NCI-H774 (cell line): ENCODE measurements around the gene TRPC4AP.

Experiments
- DNase-seq: peaks from one replicate; lab custom pipeline; 2025; lab: John Stamatoyannopoulos, UW

Gene TRPC4AP

DNA sequence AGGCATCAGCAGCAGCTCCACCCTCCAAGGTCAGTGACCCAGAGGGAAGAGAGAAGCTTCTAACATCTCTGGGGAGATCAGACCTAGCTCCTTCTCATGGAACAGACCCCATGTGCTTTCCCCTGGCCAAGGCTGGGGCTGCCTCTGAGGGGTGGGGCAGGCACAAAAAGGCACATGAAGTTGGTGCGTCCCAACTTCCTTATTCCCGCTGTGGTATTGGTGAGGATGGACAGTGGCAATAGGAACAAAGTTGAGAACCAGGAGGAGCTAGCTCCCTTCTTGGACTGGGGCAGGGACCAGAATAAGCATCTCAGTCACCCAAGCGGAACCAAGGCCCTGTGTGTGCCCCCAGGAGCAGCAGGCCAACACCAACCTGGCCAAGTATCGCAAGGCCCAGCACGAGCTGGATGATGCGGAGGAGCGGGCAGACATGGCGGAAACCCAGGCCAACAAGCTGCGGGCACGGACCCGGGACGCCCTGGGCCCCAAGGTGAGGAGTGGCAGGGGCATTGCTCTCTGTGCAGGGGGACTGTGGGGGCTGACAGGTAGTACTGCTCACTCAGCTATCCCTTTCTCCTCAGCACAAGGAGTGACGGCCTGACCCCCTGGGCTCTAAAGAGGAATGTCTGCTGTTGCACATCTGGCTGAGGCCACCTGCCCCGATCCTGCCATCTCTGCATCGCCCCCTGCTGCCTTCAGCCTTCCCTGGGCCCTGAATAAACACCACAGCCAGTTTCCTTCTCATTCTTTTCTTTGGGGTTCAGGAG is 90.8 kb downstream of the TRPC4AP start:
- DNase-seq: no peak

DNA sequence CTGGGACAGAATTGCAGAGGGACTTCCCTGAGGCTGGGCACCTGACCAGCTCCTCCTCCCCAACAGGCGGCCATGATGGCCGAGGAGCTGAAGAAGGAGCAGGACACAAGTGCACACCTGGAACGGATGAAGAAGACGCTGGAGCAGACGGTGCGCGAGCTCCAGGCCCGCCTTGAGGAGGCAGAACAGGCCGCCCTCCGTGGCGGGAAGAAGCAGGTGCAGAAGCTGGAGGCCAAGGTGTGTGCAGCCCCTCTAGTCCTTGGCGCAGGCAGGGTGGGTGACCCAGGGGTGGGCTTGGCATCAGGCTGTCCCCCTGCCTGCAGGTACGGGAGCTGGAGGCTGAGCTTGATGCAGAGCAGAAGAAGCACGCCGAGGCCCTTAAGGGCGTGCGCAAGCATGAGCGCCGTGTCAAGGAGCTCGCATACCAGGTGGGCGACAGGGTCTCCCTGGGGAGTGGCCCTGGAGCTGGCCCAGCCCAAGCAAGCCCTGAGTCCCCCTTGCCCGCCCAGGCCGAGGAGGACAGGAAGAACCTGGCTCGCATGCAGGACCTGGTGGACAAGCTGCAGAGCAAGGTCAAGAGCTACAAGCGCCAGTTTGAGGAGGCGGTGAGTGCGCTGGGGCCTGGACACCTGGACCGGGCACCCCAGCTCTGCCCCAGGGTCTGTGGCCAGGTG is 91.5 kb downstream of the TRPC4AP start:
- DNase-seq: no peak

DNA sequence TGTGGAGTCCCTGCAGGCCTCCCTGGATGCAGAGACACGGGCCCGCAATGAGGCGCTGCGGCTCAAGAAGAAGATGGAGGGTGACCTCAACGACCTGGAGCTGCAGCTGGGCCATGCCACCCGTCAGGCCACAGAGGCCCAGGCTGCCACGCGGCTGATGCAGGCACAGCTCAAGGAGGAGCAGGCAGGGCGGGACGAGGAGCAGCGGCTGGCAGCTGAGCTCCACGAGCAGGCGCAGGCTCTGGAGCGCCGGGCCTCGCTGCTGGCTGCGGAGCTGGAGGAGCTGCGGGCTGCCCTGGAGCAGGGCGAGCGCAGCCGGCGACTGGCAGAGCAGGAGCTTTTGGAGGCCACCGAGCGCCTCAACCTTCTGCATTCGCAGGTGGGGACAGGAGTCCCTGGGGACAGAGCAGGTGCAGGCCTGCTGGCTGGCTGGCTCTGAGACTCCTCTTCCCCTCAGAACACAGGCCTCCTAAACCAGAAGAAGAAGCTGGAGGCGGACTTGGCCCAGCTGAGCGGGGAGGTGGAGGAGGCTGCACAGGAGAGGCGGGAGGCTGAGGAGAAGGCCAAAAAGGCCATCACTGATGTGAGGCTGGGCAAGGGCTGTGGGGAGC is 92.2 kb downstream of the TRPC4AP start:
- no peak for DNase-seq

DNA sequence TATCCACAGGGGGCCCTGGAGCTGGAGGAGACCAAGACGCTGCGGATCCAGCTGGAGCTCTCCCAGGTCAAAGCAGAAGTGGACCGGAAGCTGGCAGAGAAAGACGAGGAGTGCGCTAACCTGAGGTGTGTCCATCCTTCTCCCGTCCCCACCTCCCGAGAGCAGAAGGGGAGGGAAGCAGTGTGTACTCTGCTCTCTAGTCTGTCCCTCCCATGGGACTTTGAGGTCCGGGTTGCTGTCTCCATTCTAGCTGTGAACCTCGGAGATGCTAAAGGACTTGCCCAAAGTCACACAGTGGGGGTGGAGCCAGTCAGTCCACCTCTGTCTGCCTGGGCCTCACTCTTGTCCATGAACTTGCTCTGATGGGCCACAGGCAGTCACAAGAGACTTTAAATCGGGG is 92.8 kb downstream of the TRPC4AP start:
- DNase-seq: no peak

DNA sequence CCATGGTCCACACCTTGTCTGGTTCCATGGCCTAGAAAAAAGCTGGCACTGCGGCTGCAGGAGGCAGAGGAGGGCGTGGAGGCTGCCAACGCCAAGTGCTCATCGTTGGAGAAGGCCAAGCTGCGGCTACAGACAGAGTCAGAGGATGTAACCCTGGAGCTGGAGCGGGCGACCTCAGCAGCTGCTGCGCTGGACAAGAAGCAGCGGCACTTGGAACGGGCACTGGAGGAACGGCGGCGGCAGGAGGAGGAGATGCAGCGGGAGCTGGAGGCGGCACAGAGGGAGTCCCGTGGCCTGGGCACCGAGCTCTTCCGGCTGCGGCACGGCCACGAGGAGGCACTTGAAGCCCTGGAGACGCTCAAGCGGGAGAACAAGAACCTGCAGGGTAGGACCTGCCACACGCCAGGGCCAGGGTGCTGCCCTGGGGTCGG is 93.6 kb downstream of the TRPC4AP start:
- DNase-seq: no peak

DNA sequence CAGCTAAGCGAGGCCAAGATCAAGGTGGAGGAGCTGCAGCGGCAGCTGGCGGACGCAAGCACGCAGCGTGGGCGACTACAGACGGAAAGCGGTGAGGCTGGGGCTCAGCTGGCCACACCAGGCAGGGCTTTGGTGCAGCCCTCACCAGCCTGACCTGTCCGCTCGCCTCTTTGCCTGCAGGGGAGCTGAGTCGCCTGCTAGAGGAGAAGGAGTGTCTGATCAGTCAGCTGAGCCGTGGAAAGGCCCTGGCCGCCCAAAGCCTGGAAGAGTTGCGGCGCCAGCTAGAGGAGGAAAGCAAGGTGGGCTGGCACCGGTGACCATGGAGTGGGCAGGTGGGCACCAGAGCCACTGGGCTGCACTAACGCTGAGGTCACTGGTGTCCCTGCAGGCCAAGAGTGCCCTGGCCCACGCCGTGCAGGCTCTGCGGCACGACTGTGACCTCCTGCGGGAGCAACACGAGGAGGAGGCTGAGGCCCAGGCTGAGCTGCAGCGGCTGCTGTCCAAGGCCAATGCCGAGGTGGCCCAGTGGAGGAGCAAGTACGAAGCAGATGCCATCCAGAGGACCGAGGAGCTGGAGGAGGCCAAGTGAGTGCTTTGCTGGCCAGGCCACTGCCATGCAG is 94.2 kb downstream of the TRPC4AP start:
- no peak for DNase-seq

DNA sequence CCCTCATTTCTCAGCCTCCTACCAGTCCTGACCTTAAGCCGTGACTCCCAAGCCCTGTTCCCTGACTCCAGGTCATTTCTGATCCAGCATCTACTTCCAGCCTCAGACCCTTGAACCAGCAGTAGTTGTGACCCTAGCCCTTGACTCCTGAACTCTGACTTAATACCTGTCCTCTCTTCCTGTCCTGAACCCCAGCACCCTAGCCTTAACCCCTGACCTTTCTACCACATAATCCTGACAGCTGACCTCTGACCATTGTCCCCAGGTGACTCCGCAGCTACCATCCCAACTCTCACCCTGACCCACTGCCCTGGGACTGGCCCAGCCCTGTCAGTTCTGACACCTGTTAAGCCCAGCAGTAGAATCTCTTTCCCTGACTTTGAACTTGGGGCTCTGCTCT is 94.8 kb downstream of the TRPC4AP start:
- no peak for DNase-seq

DNA sequence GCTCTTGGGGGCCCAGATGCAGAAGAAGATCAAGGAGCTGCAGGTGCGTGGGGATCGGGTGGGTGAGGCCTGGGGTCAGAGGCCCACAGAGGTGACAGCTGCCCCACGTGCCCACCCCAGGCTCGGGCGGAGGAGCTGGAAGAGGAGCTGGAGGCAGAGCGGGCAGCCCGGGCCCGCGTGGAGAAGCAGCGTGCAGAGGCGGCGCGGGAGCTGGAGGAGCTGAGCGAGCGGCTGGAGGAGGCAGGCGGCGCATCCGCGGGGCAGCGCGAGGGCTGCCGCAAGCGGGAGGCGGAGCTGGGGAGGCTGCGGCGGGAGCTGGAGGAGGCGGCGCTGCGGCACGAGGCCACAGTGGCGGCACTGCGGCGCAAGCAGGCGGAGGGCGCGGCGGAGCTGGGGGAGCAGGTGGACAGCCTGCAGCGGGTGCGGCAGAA is 95.5 kb downstream of the TRPC4AP start:
- DNase-seq: no peak

DNA sequence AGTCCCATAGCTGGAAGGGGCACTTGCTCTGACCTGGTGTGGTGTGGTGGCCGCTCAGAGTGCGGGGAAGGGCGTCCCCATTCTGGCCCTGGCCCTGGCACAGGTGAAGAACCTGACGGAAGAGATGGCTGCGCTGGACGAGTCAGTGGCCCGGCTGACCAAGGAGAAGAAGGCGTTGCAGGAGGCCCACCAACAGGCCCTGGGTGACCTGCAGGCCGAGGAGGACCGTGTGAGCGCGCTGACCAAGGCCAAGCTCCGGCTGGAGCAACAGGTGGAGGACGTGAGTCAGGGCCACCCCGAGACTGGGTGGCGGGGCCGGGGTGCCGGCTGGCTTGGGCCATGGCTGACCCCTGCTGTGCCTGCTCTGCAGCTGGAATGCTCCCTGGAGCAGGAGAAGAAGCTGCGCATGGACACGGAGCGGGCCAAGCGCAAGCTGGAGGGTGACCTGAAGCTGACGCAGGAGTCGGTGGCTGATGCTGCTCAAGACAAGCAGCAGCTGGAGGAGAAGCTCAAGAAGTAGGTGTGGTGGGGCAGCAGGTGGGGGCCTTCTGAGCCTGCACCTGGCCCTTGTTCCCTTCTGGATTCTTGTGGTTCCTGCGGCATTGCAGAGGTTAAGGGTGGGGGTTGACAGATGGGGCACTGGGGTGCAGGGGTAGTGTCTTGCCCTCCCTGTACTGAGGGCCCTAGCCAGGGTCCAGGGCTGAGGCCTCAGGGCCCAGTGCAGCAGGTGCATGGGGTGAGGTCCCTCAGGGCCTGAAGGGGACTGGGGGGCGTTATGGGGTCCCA is 96.2 kb downstream of the TRPC4AP start:
- no peak for DNase-seq

DNA sequence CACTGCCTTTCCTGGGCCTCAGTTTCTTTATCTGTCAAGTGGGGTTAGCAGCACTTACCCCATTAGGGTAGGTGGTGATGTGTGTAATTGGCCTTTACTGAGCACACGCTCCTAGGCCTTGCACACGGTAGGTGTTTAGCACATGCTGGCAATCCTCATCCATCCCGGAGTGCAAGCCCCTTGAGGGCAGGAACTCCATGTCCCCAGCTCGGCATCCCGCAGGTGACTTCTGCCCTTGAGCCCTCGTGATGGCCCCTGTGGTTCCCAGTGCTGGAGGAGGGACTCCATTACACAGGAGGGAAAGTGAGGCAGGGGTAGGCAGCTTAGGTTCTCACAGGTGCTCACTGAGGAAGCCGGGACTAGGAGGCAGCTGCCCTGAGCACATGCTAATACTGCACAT is 96.9 kb downstream of the TRPC4AP start:
- no peak for DNase-seq

DNA sequence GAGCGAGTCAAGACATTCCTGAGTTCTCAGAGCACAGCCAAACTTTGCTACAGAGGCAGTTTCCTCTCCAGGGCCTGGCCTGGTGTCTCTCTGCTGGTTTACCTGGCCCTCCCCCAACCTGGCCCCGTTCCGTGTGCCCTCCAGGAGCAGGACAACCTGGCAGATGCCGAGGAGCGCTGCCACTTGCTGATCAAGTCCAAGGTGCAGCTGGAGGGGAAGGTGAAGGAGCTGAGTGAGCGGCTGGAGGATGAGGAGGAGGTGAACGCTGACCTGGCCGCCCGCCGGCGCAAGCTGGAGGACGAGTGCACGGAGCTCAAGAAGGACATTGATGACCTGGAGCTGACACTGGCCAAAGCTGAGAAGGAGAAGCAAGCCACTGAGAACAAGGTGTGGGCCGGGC is 97.4 kb downstream of the TRPC4AP start:
- no peak for DNase-seq

DNA sequence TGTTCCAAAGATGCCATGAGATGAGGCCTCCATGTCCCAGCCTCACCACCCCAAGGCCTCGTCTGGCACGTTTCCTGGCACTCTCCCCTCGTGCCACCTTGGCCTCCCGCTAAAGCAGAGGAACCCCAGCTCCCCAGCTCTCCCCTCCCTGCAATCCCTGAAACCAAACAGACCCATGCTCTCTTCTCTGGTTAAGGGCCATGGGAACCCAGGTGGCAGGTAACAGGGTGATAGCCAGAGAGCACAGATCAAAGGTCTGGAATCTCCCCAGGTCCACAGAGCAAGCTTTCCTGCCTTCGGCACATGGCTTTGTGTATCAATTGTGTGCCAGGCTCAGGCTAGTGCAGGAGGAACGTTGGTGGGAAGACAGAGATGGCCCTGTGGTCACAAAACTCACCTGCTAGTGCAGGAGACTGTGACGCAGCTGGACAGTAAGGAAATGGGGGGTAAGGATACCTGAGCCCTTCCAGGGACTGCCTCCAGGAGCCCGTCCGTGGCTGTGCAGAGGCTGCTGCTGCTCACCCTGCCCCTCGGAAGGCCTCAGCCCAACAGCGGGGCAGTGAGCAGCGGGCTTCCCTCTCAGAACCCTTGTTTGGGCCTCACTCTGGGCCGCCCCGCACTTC is 98.0 kb downstream of the TRPC4AP start:
- no peak for DNase-seq

DNA sequence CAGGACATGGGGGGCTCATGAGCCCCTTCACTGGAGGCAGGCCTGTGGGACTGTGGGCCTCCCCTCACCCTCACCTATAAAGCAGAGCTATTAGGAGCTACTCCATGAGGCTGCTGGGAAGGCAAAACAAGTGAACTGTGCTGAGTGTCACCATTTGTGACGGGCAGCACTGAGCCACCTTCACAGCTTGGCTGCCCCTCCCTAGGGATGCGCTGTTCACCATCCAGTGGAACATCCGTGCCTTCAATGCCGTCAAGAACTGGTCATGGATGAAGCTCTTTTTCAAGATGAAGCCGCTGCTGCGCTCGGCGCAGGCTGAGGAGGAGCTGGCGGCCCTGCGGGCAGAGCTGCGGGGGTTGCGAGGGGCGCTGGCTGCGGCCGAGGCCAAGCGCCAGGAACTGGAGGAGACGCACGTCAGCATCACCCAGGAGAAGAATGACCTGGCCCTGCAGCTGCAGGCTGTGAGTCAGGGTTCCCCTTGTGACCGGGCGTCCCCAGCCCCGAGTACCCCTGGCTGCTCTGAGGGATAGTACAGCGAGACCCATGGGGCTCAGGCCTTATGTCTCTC is 98.6 kb downstream of the TRPC4AP start:
- no peak for DNase-seq

DNA sequence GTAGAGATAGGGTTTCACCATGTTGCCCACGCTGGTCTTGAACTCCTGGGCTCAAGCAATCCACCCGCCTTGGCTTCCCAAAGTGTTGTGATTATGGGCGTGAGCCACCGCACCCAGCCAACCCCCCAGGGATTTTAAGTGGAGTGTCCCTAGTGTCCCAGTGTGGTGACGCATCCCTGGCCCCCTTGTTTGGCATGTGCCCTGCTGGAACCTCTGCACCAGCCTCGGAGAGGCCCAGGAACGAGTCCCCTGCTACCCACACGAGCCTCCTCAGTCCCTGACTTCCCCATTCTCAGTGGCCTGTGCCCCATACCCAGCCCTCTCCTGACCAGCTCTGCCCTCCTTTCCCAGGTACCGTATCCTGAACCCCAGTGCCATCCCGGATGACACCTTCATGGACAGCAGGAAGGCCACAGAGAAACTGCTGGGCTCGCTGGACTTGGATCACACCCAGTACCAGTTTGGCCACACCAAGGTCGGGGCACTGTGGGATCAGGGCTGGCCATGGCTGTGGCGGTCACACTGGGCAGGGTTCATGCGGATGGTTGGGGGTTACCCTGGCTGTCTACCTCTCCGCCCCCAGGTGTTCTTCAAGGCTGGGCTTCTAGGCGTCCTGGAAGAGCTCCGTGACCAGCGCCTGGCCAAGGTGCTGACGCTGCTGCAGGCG is 99.7 kb downstream of the TRPC4AP start:
- DNase-seq: no peak

DNA sequence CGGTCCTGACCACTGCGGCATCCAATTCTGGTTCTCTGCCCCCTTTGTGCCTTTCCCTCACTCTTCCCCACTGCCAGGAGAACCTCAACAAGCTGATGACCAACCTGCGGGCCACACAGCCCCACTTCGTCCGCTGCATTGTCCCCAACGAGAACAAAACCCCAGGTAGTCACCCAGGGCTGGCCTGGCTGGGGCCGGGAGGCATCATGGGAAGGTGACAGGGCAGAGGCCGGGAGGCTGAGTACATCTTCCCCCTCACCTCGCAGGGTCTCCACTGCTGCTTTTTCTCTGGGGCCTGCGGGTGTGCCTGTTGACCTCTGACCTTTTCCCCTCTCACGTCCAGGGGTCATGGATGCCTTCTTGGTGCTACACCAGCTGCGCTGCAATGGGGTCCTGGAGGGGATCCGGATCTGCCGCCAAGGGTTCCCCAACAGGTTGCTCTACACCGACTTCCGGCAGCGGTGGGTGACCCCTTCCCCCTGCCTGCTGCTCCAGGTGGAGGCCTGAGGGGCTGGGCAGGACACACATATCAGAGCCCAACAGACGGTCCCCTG is 101.9 kb downstream of the TRPC4AP start:
- no peak for DNase-seq

DNA sequence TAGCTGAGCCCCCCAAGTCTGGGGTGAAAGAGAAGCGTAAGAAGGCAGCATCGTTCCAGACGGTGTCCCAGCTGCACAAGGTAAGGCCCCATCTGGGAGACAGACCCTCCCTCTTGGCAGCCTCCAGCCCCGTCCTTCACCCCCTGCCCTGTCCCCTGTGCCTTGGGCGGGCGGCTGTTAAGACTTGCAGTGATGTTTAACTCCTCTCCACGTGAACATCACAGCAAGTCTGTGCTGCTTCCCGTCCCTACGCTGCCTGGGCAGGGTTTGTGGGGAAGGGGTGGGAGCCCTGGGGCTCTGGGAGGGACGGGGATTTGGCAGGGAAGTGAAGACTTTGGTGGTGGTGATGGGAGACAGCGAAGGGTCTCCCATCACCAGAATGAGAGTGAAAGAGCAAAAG is 102.4 kb downstream of the TRPC4AP start:
- no peak for DNase-seq

DNA sequence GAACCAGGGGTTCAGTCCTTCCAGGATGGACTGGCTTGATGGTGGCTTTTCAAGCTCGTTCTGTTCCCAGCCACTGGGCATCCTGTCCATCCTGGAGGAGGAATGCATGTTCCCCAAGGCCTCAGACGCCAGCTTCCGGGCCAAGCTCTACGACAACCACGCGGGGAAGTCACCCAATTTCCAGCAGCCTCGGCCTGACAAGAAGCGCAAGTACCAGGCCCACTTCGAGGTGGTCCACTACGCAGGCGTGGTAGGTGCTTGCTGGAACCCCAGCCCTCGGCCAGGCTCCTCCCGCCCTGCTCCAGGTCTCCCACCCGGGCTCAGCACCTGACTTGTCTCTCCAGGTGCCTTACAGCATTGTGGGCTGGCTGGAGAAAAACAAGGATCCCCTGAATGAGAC is 102.9 kb downstream of the TRPC4AP start:
- DNase-seq: no peak

DNA sequence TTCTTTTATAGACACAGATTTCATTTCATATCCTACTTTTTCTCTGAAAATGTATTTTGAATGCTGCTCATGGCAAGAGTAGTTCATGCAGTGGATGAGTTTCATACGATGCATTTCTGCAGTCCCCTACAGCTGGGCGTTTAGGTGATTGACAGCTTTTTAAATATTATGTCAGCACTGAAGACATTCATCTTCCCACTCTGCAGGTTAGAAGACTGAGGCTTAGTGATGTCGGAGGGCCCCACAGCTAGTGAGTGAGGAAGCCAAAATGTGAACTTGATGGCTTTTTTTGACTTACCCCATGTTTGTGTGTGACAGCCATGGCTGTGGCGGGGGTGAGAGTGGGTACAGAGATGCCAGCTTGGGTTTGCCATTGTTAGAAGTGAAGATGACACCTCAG is 103.5 kb downstream of the TRPC4AP start:
- DNase-seq: no peak

DNA sequence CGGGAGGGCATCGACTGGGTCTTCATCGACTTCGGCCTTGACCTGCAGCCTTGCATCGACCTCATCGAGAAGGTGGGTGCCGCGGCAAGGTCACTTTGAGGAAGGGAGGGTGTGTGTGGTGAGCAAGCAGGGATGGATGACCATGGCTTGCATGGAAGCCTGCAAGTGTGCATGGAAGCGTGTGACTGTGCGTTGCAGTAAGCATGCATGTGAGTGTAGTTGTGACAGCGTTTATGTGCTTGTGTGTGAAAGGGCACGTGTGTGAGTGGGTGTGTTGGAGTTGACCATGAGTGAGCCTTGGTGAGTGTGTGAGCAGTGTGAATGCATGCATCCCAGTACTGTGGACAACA is 104.4 kb downstream of the TRPC4AP start:
- DNase-seq: no peak
